Astrocyte of the spinal cord (primary cell): ENCODE data around the gene SKIC2.

ENCODE experiments used
- DNase-seq: peaks from one replicate; pipeline ENCODE4 v3.0.0; 2011; ENCODE audit warnings: low read depth, low spot score
- H3K4me3 ChIP-seq: 2 replicates; pipeline ENCODE4 v1.5.1; 2011; ENCODE audit warnings: low read depth, mild to moderate bottlenecking, low read length, moderate library complexity
- CTCF ChIP-seq: IDR thresholded peaks from 2 replicates; pipeline ENCODE4 v1.5.1; 2012; ENCODE audit warnings: low read depth, mild to moderate bottlenecking, low read length, inconsistent platforms
- in situ Hi-C: cut with HindIII; loops from 2 replicates; pipeline ENCODE4 v1.10.0; 2017; ENCODE audit warnings: low sequenced_read_pairs

The SKIC2 gene

GRCh38 chr6:31958412-31958740 lies 599 bp upstream of the SKIC2 start:
- TF ChIP-seq CTCF, result no peak
- in situ Hi-C loops, result no loop called here

GRCh38 chr6:31961616-31962015 lies 2.6 kb downstream of the SKIC2 start:
- TF ChIP-seq CTCF, result no peak
- H3K4me3 ChIP-seq, result no peak overlapping the region
- in situ Hi-C loops, result no loop called here
- DNase-seq, result no peak

More at GRCh38 chr6:31958412-31958740, 599 bp upstream of the SKIC2 start:
- no peak for DNase-seq
- H3K4me3 ChIP-seq, result peak overlapping the region; percentile 97

- no peak for TF ChIP-seq CTCF
- no peak overlapping the region for H3K4me3 ChIP-seq
- no peak for DNase-seq
- in situ Hi-C loops, result no loop called here
Measured at GRCh38 chr6:31963921-31964320, 4.9 kb downstream of the SKIC2 start.

GRCh38 chr6:31965700-31966099 lies 6.7 kb downstream of the SKIC2 start:
- in situ Hi-C loops, result no loop called here
- no peak for TF ChIP-seq CTCF
- DNase-seq, result no peak
- H3K4me3 ChIP-seq, result no peak overlapping the region

GRCh38 chr6:31966506-31966905 lies 7.5 kb downstream of the SKIC2 start:
- no peak overlapping the region for H3K4me3 ChIP-seq
- TF ChIP-seq CTCF, result no peak
- in situ Hi-C loops, result no loop called here
- DNase-seq, result no peak

- H3K4me3 ChIP-seq, result no peak overlapping the region
- no peak for TF ChIP-seq CTCF
- in situ Hi-C loops, result no loop called here
- DNase-seq, result no peak
Measured at GRCh38 chr6:31966997-31967925, 8.3 kb downstream of the SKIC2 start.

GRCh38 chr6:31967926-31968320 lies 8.9 kb downstream of the SKIC2 start:
- H3K4me3 ChIP-seq, result no peak overlapping the region
- DNase-seq, result no peak
- in situ Hi-C loops, result no loop called here
- TF ChIP-seq CTCF, result no peak
